ENCODE results near the gene LRIG3. TPM values are rescaled to one million over a fixed set of nuclear protein-coding genes. Genes with fewer than 3 reads are reported as not detected.
"Not testable (repeated sequence)": the region's sequence is repeated elsewhere in the genome, so short reads cannot be mapped to it uniquely, and the experiment has no call there.

Gene LRIG3
- total RNA-seq, 2 experiments from 2014 or later: not detected

- Mint-ChIP-seq H3K9me3 (peaks cover 1% of the 10 kb centered on the region), H3K27me3 (no peaks in the 10 kb centered on the region), H3K27ac (no peak overlapping the region), H3K4me3 (no peak overlapping the region), H3K4me1 (no peaks in the 10 kb centered on the region), H3K36me3 (no peaks in the 10 kb centered on the region)
- no peak for DNase-seq
- POLR2A ChIA-PET: no interaction called here
- no peak for ATAC-seq (ENCODE audit: low read depth)
These were observed 13.4 kb downstream of the LRIG3 start for GRCh38 chr12:58906917-58907316.

DNA sequence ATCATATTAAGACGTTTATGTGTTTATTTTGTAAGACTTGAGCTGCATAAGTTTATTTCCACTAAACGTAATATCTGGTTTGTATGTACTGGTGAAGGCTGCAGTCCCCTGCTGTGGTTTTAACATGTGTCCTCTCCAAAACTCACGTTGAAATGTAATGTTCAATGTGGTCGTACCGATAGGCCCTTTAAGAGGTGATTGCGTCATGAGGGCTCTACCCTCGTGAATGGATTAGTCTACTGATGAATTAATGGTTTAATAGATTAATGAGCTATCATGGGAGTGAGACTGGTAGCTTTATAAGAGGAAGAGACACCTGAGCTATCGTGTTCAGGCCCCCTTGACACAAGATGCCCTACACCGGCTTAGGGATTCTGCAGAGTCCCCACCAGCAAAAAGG is 14.9 kb downstream of the LRIG3 start:
- no peak overlapping the region for H3K4me3 Mint-ChIP-seq
- no peaks in the 10 kb centered on the region for H3K36me3 Mint-ChIP-seq
- POLR2A ChIA-PET: no interaction called here
- H3K9me3 Mint-ChIP-seq: no peaks in the 10 kb centered on the region
- ATAC-seq (ENCODE audit: low read depth): no peak
- no peaks in the 10 kb centered on the region for H3K27me3 Mint-ChIP-seq
- DNase-seq: no peak
- no peaks in the 10 kb centered on the region for H3K4me1 Mint-ChIP-seq
- no peak overlapping the region for H3K27ac Mint-ChIP-seq

- H3K27ac Mint-ChIP-seq; H3K4me1 Mint-ChIP-seq; ATAC-seq (ENCODE audit: low read depth); DNase-seq; H3K27me3 Mint-ChIP-seq; H3K9me3 Mint-ChIP-seq; H3K4me3 Mint-ChIP-seq; POLR2A ChIA-PET; H3K36me3 Mint-ChIP-seq: not testable (repeated sequence)
These were observed 17.6 kb downstream of the LRIG3 start for GRCh38 chr12:58902726-58903125.

- Mint-ChIP-seq H3K36me3 (no peaks in the 10 kb centered on the region), H3K27ac (no peak overlapping the region), H3K9me3 (no peaks in the 10 kb centered on the region), H3K4me1 (no peaks in the 10 kb centered on the region), H3K27me3 (no peaks in the 10 kb centered on the region), H3K4me3 (no peak overlapping the region)
- ATAC-seq (ENCODE audit: low read depth) (no peak), DNase-seq (no peak)
- POLR2A ChIA-PET: no interaction called here
These were observed 18.6 kb downstream of the LRIG3 start for GRCh38 chr12:58901664-58902063.

DNA sequence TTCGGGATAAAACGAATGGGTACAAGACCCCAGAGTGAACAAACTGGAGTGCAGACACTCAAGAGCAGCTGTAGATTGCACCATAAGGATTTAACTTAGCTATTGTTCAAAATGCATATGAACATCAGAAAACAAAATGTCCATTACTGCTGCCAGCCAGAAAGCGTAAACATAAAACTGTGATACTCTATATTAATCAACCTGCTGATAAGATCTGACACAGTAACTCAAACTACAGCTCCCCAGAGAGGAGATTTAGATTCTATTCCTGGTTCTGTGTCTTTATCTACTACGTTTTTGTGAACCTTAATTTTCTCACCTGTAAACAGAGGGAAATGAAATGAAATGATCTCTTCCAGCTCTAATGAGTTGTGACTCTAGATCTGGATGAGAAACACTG is 22.3 kb downstream of the LRIG3 start:
- POLR2A ChIA-PET: no interaction called here
- Mint-ChIP-seq H3K4me3 (no peak overlapping the region), H3K9me3 (no peaks in the 10 kb centered on the region), H3K27me3 (no peaks in the 10 kb centered on the region), H3K4me1 (no peaks in the 10 kb centered on the region), H3K36me3 (no peaks in the 10 kb centered on the region), H3K27ac (no peak overlapping the region)
- no peak for DNase-seq
- no peak for ATAC-seq (ENCODE audit: low read depth)

- no peaks in the 10 kb centered on the region for H3K27me3 Mint-ChIP-seq
- DNase-seq (no peak), ATAC-seq (ENCODE audit: low read depth) (no peak)
- H3K9me3 Mint-ChIP-seq: no peaks in the 10 kb centered on the region
- POLR2A ChIA-PET: no interaction called here
- H3K4me3 Mint-ChIP-seq: no peak overlapping the region
- H3K4me1 Mint-ChIP-seq: no peaks in the 10 kb centered on the region
- H3K36me3 Mint-ChIP-seq: no peaks in the 10 kb centered on the region
- H3K27ac Mint-ChIP-seq: no peak overlapping the region
These were observed 24.0 kb downstream of the LRIG3 start for GRCh38 chr12:58896278-58896677.

DNA sequence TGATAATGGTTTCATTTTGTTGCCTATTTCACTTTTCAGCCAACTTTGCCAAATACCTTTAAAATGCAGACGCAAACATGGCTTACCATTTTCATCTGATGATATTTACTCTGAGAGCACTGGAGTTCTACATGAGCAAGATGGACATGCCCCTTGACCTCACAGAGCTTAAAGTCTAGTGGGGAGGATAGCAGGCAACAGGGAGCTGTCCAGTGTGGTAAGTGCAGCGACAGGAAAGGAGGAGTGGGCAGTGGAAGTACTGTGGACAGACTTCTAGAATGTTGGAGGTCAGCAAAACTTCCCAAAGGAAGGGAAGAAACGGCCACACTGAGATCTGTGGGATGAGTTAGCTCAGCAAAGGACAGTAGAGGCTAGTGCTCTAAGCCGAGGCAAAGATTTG is 25.3 kb downstream of the LRIG3 start:
- H3K27ac Mint-ChIP-seq: no peak overlapping the region
- ATAC-seq (ENCODE audit: low read depth) (no peak), DNase-seq (no peak)
- no peaks in the 10 kb centered on the region for H3K27me3 Mint-ChIP-seq
- H3K9me3 Mint-ChIP-seq: no peaks in the 10 kb centered on the region
- no peaks in the 10 kb centered on the region for H3K36me3 Mint-ChIP-seq
- POLR2A ChIA-PET: no interaction called here
- no peaks in the 10 kb centered on the region for H3K4me1 Mint-ChIP-seq
- H3K4me3 Mint-ChIP-seq: no peak overlapping the region

GRCh38 chr12:58894040-58894439 is 26.3 kb downstream of the LRIG3 start:
- ATAC-seq (ENCODE audit: low read depth): no peak
- Mint-ChIP-seq H3K27ac (no peak overlapping the region), H3K36me3 (no peaks in the 10 kb centered on the region), H3K9me3 (no peaks in the 10 kb centered on the region), H3K4me3 (no peak overlapping the region), H3K4me1 (no peaks in the 10 kb centered on the region), H3K27me3 (no peaks in the 10 kb centered on the region)
- DNase-seq: no peak
- POLR2A ChIA-PET: no interaction called here

GRCh38 chr12:58893495-58893894 is 26.8 kb downstream of the LRIG3 start:
- Mint-ChIP-seq H3K4me3 (no peak overlapping the region), H3K4me1 (no peaks in the 10 kb centered on the region), H3K9me3 (no peaks in the 10 kb centered on the region), H3K27me3 (no peaks in the 10 kb centered on the region), H3K36me3 (no peaks in the 10 kb centered on the region), H3K27ac (no peak overlapping the region)
- POLR2A ChIA-PET: no interaction called here
- ATAC-seq (ENCODE audit: low read depth) (no peak), DNase-seq (no peak)

DNA sequence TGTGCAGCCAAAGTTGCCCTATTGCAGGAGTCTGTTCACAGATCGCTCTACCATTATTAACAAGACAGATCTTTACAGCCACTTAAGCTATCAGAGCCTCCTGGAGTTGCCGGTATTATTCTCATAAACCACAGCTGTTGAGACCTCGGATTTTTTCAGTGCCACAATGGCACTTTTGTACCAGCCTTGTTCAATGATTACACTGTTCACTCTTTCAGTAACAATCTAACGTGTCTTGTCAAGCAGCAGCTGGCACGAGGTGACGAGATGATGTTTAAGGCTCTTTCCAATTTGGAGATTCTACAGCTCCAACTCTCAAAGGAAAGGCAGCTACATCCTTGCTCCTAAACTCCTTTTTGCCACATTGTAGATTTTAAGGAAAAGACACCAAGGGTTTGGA is 30.7 kb downstream of the LRIG3 start:
- DNase-seq (no peak), ATAC-seq (ENCODE audit: low read depth) (no peak)
- Mint-ChIP-seq H3K27ac (no peak overlapping the region), H3K4me1 (no peaks in the 10 kb centered on the region), H3K4me3 (no peak overlapping the region), H3K9me3 (no peaks in the 10 kb centered on the region), H3K27me3 (no peaks in the 10 kb centered on the region), H3K36me3 (no peaks in the 10 kb centered on the region)
- POLR2A ChIA-PET: no interaction called here

- H3K9me3 Mint-ChIP-seq: no peaks in the 10 kb centered on the region
- no peaks in the 10 kb centered on the region for H3K4me1 Mint-ChIP-seq
- ATAC-seq (ENCODE audit: low read depth): no peak
- no peaks in the 10 kb centered on the region for H3K36me3 Mint-ChIP-seq
- H3K27ac Mint-ChIP-seq: no peak overlapping the region
- no peaks in the 10 kb centered on the region for H3K27me3 Mint-ChIP-seq
- POLR2A ChIA-PET: no interaction called here
- H3K4me3 Mint-ChIP-seq: no peak overlapping the region
- DNase-seq: no peak
These were observed 32.0 kb downstream of the LRIG3 start for GRCh38 chr12:58888131-58888783.

DNA sequence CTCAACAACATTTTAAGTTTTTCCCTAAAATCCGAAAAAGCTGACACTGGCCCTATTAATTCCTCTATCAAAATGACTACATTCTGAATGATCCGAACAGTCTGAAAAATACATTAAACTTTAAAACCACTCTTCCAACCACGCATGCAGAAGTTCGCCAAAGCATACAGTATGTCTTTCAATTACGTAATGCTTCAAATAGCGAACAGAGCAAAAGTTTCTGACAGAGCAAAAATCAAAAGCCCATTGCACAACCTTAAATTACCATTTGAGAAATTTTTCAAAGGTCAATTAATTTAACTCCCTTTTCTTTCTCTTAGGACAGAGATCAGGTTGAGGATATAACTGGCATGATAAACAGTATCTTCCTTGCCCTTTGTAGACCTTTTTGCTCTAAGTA is 33.2 kb downstream of the LRIG3 start:
- Mint-ChIP-seq H3K9me3 (no peaks in the 10 kb centered on the region), H3K27me3 (no peaks in the 10 kb centered on the region), H3K4me3 (no peak overlapping the region), H3K36me3 (no peaks in the 10 kb centered on the region), H3K27ac (no peak overlapping the region), H3K4me1 (no peaks in the 10 kb centered on the region)
- ATAC-seq (ENCODE audit: low read depth) (no peak), DNase-seq (no peak)
- POLR2A ChIA-PET: no interaction called here

- DNase-seq (no peak), ATAC-seq (ENCODE audit: low read depth) (no peak)
- POLR2A ChIA-PET: no interaction called here
- no peak overlapping the region for H3K4me3 Mint-ChIP-seq
- no peaks in the 10 kb centered on the region for H3K27me3 Mint-ChIP-seq
- no peak overlapping the region for H3K27ac Mint-ChIP-seq
- no peaks in the 10 kb centered on the region for H3K36me3 Mint-ChIP-seq
- no peaks in the 10 kb centered on the region for H3K4me1 Mint-ChIP-seq
- H3K9me3 Mint-ChIP-seq: no peaks in the 10 kb centered on the region
These were observed 33.8 kb downstream of the LRIG3 start for GRCh38 chr12:58886474-58886873.

DNA sequence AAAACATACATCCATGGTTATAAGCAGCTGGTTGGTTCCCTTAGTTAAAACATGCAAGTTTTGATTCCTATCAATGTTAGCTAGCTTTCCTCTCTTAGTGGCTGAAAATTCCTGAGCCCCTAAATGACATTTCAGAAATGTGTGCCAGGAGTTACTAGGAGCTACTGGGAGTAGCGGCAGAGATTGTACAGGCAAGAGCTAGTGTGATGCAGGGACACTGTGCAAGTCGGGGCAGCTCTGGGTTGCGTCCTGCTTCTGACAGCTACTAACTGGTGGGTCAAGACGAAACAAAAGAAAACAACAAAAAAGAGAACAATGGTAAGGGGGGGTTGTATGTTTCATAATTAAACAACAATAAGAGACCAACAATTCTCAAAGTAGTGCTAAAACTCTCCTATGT is 35.4 kb downstream of the LRIG3 start:
- Mint-ChIP-seq H3K27me3 (no peaks in the 10 kb centered on the region), H3K4me1 (no peaks in the 10 kb centered on the region), H3K4me3 (no peak overlapping the region), H3K36me3 (no peaks in the 10 kb centered on the region), H3K27ac (no peak overlapping the region), H3K9me3 (no peaks in the 10 kb centered on the region)
- POLR2A ChIA-PET: no interaction called here
- DNase-seq (no peak), ATAC-seq (ENCODE audit: low read depth) (no peak)

All from activated naive CD8-positive, alpha-beta T cell treated with anti-CD3 and anti-CD28 coated beads, Interleukin-2, amount 10 ng/mL, durations not matched to agents 7 days and 5 days (primary cell).